ENCODE measurements around the gene PCDH17. TPM values are rescaled to one million over a fixed set of nuclear protein-coding genes. Genes with fewer than 3 reads are reported as not detected.

PCDH17 gene
- total RNA-seq, 1 experiment from 2014 or later, result not detected

- no peak for DNase-seq
- BruUV-seq (replicated peaks), result no TSS peak
- Mint-ChIP-seq H3K36me3 (ENCODE audit: insufficient read depth, unreplicated experiment) (no peaks in the 10 kb centered on the region), H3K4me1 (ENCODE audit: low read depth, unreplicated experiment) (no peaks in the 10 kb centered on the region), H3K27ac (ENCODE audit: unreplicated experiment) (no peak overlapping the region), H3K27me3 (ENCODE audit: unreplicated experiment) (no peaks in the 10 kb centered on the region), H3K4me3 (ENCODE audit: low read depth, unreplicated experiment) (no peak overlapping the region), H3K9me3 (ENCODE audit: low read depth, unreplicated experiment) (no peaks in the 10 kb centered on the region)
- intact Hi-C loops (cut with micrococcal nuclease; ENCODE audit: unreplicated experiment), result no loop called here
- CTCF ChIA-PET, result no interaction called here
- TF ChIP-seq, protein P1, sequence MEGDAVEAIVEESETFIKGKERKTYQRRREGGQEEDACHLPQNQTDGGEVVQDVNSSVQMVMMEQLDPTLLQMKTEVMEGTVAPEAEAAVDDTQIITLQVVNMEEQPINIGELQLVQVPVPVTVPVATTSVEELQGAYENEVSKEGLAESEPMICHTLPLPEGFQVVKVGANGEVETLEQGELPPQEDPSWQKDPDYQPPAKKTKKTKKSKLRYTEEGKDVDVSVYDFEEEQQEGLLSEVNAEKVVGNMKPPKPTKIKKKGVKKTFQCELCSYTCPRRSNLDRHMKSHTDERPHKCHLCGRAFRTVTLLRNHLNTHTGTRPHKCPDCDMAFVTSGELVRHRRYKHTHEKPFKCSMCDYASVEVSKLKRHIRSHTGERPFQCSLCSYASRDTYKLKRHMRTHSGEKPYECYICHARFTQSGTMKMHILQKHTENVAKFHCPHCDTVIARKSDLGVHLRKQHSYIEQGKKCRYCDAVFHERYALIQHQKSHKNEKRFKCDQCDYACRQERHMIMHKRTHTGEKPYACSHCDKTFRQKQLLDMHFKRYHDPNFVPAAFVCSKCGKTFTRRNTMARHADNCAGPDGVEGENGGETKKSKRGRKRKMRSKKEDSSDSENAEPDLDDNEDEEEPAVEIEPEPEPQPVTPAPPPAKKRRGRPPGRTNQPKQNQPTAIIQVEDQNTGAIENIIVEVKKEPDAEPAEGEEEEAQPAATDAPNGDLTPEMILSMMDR (IDR thresholded peaks at IDR 0.05; ENCODE audit: unreplicated experiment), result no peak
Measured at GRCh38 chr13:57637515-57637914, 6.0 kb downstream of the PCDH17 start.

DNA sequence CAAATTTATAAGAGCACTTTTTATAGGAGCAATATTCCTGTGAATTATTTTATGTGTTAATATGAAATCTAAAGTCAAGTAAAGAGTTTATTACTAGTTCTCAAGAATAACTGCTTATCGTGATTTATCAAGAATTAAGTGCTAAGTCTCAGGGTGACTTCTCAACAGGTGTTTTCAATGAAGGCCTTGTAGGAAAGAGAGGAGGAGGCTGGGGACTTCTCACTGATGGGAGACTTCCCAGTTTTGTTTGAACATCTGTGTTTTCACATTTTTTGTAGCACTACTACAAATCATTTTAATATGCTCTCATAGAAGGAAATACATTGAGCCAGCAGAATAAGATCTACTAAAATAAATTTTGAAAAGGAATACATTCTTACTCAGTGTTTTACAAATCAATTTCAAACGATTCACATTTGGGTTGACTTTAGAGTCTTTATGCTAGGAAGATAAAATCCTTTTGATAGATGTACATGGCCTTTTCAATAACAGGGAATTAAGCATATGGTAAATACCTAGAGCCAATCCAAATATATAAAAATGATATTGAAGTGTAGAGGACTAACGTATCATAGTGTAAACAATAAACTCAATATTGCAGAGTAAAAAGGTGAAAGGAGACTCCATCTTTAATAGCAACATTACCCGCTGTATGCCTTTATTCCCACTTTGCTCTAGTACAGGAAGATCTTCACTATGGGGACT is 6.8 kb downstream of the PCDH17 start:
- no peak for DNase-seq
- intact Hi-C loops (cut with micrococcal nuclease; ENCODE audit: unreplicated experiment), result no loop called here
- no peaks in the 10 kb centered on the region for H3K27me3 Mint-ChIP-seq (ENCODE audit: unreplicated experiment)
- BruUV-seq (replicated peaks), result no TSS peak
- H3K4me1 Mint-ChIP-seq (ENCODE audit: low read depth, unreplicated experiment), result no peaks in the 10 kb centered on the region
- CTCF ChIA-PET, result no interaction called here
- H3K9me3 Mint-ChIP-seq (ENCODE audit: low read depth, unreplicated experiment), result no peaks in the 10 kb centered on the region
- H3K36me3 Mint-ChIP-seq (ENCODE audit: insufficient read depth, unreplicated experiment), result no peaks in the 10 kb centered on the region
- TF ChIP-seq, protein P1 (IDR thresholded peaks at IDR 0.05; ENCODE audit: unreplicated experiment), result no peak
- no peak overlapping the region for H3K27ac Mint-ChIP-seq (ENCODE audit: unreplicated experiment)
- H3K4me3 Mint-ChIP-seq (ENCODE audit: low read depth, unreplicated experiment), result no peak overlapping the region

DNA sequence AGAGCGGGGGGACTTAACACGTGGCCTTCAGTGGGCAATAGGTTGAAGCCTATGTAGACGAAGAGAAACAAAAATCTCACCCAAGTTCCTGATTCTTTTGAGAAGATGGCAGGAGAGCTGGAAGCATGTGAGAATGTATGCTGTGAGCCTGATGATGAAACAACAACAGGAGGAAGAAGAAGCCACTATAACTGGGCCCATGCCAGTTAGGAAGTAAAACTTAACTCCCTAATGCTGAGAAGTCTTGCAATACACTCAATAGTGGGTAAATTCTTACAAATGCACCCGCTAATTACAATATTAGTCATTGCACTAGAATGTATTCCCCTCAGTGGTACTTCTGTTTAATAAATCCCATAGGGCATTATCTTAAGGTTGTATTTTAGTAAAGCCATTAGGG is 9.1 kb downstream of the PCDH17 start:
- H3K36me3 Mint-ChIP-seq (ENCODE audit: insufficient read depth, unreplicated experiment), result no peaks in the 10 kb centered on the region
- H3K27ac Mint-ChIP-seq (ENCODE audit: unreplicated experiment), result no peak overlapping the region
- CTCF ChIA-PET, result no interaction called here
- no peak for DNase-seq
- TF ChIP-seq, protein P1 (IDR thresholded peaks at IDR 0.05; ENCODE audit: unreplicated experiment), result no peak
- no peak overlapping the region for H3K4me3 Mint-ChIP-seq (ENCODE audit: low read depth, unreplicated experiment)
- no peaks in the 10 kb centered on the region for H3K4me1 Mint-ChIP-seq (ENCODE audit: low read depth, unreplicated experiment)
- no peaks in the 10 kb centered on the region for H3K9me3 Mint-ChIP-seq (ENCODE audit: low read depth, unreplicated experiment)
- intact Hi-C loops (cut with micrococcal nuclease; ENCODE audit: unreplicated experiment), result loop anchor here (10.0 kb wide), 1 partner anchor 74 kb away; no protein-coding TSS in a partner anchor
- H3K27me3 Mint-ChIP-seq (ENCODE audit: unreplicated experiment), result no peaks in the 10 kb centered on the region
- BruUV-seq (replicated peaks), result no TSS peak

GRCh38 chr13:57641051-57641450 is 9.5 kb downstream of the PCDH17 start:
- Mint-ChIP-seq H3K27me3 (ENCODE audit: unreplicated experiment) (no peaks in the 10 kb centered on the region), H3K27ac (ENCODE audit: unreplicated experiment) (no peak overlapping the region), H3K4me3 (ENCODE audit: low read depth, unreplicated experiment) (no peak overlapping the region), H3K36me3 (ENCODE audit: insufficient read depth, unreplicated experiment) (no peaks in the 10 kb centered on the region), H3K4me1 (ENCODE audit: low read depth, unreplicated experiment) (no peaks in the 10 kb centered on the region), H3K9me3 (ENCODE audit: low read depth, unreplicated experiment) (no peaks in the 10 kb centered on the region)
- TF ChIP-seq, protein P1 (IDR thresholded peaks at IDR 0.05; ENCODE audit: unreplicated experiment), result no peak
- CTCF ChIA-PET, result no interaction called here
- no TSS peak for BruUV-seq (replicated peaks)
- DNase-seq, result no peak
- intact Hi-C loops (cut with micrococcal nuclease; ENCODE audit: unreplicated experiment), result loop anchor here (10.0 kb wide), 1 partner anchor 74 kb away; no protein-coding TSS in a partner anchor

Measured in Calu3 (cell line).